DOHH2 (cell line): Measurements from ENCODE around the gene TTC23.

Experiments
- CTCF ChIP-seq: fragments of 200-600 bp; sonication (generic); IDR thresholded peaks from one replicate; pipeline ENCODE4 v1.5.1; 2014; ENCODE audit warnings: antibody characterized with exemption, mild to moderate bottlenecking, low read depth, low read length; ENCODE audit not compliant: poor library complexity, severe bottlenecking
- EZH2phosphoT487 ChIP-seq: fragments of 200-600 bp; sonication (generic); IDR thresholded peaks from 2 replicates; pipeline ENCODE4 v1.6.1; 2017; ENCODE audit warnings: borderline replicate concordance, mild to moderate bottlenecking, antibody characterized with exemption, low read length, moderate library complexity, mixed read lengths

GRCh38 chr15:99250857-99251841 is 1.8 kb upstream of the TTC23 start, which contains the start of gene LRRC28:
- no peak for TF ChIP-seq CTCF
- no peak for TF ChIP-seq EZH2phosphoT487
